GM10266 (cell line): Measurements from ENCODE around the gene ZMYND8.
"Not testable (repeated sequence)": the region's sequence is repeated elsewhere in the genome, so short reads cannot be mapped to it uniquely, and the experiment has no call there.

Source experiments
- DNase-seq: peaks from one replicate; pipeline ENCODE4 v3.0.0; 2012; ENCODE audit errors: extremely low spot score
- TF ChIP-seq, protein P1 (sequence below): IDR thresholded peaks from 2 replicates; pipeline ENCODE4 v1.5.1; 2012; ENCODE audit warnings: mild to moderate bottlenecking, low read depth; ENCODE audit not compliant: control insufficient read depth, insufficient read depth; ENCODE audit errors: missing control alignments

ZMYND8 gene

GRCh38 chr20:47178851-47179250 lies 177.6 kb downstream of the ZMYND8 start:
- DNase-seq, result no peak
- TF ChIP-seq, protein P1, sequence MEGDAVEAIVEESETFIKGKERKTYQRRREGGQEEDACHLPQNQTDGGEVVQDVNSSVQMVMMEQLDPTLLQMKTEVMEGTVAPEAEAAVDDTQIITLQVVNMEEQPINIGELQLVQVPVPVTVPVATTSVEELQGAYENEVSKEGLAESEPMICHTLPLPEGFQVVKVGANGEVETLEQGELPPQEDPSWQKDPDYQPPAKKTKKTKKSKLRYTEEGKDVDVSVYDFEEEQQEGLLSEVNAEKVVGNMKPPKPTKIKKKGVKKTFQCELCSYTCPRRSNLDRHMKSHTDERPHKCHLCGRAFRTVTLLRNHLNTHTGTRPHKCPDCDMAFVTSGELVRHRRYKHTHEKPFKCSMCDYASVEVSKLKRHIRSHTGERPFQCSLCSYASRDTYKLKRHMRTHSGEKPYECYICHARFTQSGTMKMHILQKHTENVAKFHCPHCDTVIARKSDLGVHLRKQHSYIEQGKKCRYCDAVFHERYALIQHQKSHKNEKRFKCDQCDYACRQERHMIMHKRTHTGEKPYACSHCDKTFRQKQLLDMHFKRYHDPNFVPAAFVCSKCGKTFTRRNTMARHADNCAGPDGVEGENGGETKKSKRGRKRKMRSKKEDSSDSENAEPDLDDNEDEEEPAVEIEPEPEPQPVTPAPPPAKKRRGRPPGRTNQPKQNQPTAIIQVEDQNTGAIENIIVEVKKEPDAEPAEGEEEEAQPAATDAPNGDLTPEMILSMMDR, result no peak

DNA sequence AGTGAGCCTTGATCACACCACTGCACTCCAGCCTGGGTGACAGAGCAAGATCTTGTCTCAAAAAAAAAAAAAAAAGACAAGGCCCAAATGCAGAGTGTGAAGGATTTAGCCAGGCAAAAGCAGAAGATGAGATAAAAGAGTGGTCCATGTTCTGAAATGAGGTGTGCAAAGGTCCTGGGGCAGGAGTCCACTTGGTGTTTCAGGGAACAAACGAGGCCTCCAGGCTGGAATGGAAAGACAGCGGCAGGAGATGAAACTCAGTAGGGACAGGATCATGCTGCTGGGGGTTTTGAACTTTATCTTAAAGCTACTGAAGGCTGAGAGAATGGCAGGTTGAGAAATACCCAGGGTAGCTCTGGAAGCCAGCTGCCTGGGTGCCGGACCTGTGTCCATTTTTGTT lies 178.2 kb downstream of the ZMYND8 start:
- TF ChIP-seq, protein P1, result no peak
- no peak for DNase-seq

DNA sequence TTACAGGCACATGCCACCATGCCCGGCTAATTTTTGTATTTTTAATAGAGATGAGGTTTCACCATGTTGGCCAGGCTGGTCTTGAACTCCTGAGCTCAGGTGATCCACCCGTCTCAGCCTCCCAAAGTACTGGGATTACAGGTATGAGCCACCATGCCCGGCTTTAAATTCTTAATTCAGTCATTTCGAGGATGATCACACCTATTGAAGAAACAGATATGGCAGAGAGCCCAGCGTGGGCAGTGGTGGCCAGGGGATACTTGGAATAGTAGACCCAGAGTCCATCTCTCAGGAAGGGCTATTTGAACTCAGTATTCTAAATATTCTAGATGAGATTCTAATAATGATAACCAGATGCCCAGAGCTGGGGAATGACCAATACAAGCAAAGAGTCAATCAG lies 180.3 kb downstream of the ZMYND8 start:
- DNase-seq, result not testable (repeated sequence)

GRCh38 chr20:47175493-47175892 lies 181.0 kb downstream of the ZMYND8 start:
- TF ChIP-seq, protein P1, result no peak
- DNase-seq, result no peak

DNA sequence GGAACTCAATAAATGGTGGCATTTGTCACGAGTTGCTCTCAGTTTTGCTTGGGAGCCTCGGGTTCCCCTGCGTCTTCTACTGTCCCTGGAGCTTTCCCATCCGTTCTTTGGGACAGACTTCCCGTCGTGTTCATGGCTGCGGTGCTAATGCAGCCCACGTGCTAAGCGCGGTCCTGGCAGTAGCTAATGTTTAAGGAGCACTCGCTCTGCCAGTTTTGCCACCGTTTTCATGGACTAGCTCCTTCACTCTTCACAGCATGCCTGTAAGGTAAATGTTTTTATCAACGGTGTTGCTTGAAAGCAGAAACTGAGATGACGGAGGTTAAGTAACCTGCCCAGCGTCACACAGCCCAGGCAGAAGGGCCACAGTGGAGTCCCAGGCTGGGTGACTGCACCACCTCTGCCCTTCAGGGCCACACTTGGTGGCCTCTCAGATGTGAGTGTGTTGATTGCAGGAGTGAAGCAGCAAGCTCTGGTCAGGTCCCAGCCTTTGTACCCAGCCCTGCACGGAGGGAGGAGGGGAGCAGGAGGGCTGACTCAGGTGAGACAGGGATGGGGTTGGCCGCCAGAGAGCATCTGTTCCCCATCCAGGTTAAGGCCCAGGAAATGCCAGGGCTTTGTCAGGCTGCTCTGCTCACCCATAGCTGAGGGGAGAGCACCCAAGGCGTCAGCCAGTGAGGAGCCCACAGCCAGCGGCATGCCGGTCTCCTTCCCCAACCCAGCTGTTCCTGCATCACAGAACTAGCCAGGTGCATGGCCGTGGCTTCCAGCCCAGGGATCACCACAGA lies 181.8 kb downstream of the ZMYND8 start:
- TF ChIP-seq, protein P1, result no peak
- DNase-seq, result no peak

GRCh38 chr20:47173596-47174216 lies 182.8 kb downstream of the ZMYND8 start:
- DNase-seq, result no peak
- TF ChIP-seq, protein P1, result no peak

DNA sequence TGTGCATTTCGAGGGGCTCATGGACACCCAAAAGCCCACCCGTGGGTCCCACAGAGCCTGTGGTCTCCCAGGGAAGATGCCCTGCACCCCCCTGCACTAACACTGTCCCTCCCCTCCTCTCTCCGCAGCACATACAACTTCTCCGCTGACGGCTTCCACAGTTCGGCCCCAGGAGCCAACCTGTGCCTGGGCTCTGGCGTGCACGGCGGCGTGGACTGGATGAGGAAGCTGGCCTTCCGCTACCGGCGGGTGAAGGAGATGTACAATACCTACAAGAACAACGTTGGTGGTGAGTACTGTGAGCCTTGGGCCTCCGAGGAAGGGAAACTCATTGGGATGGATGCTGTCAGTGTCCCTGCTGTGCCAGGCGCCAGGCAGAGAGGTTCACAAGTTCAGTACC lies 183.9 kb downstream of the ZMYND8 start:
- TF ChIP-seq, protein P1, result no peak
- no peak for DNase-seq
